ENCODE measurements around the gene ATXN1.

DNA sequence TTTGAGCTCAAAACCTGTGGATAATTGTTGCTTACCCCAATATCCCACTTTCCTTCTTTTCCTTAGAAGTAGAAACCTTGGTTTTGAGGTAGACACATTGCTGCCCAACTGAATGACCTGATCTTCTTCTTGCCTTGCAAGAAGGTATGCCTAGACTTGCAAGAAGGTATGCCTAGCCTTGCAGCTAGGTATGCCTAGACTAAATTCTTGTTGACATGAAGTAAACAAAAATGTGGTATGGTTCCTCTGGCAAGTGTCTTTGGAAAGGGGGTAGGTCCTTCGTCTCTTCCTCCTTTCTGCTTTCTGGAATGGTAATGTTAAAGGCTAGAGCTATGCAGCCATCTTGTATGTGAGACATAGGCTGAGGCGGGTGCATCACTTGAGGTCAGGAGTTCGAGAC is 393.7 kb downstream of the ATXN1 start:
- TF ChIP-seq, protein P1, sequence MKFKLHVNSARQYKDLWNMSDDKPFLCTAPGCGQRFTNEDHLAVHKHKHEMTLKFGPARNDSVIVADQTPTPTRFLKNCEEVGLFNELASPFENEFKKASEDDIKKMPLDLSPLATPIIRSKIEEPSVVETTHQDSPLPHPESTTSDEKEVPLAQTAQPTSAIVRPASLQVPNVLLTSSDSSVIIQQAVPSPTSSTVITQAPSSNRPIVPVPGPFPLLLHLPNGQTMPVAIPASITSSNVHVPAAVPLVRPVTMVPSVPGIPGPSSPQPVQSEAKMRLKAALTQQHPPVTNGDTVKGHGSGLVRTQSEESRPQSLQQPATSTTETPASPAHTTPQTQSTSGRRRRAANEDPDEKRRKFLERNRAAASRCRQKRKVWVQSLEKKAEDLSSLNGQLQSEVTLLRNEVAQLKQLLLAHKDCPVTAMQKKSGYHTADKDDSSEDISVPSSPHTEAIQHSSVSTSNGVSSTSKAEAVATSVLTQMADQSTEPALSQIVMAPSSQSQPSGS (IDR thresholded peaks at IDR 0.05; ENCODE audit: low read length): no peak
- TF ChIP-seq SP1 (IDR thresholded peaks at IDR 0.05; ENCODE audit: low read depth, low read length) (no peak), CREB1 (IDR thresholded peaks at IDR 0.05) (no peak), JUND (IDR thresholded peaks at IDR 0.05; ENCODE audit: low read length) (no peak), TAF1 (IDR thresholded peaks at IDR 0.05; ENCODE audit: low read depth, low read length) (no peak), SUZ12 (IDR thresholded peaks at IDR 0.05; ENCODE audit: low read length) (no peak), EP300 (IDR thresholded peaks at IDR 0.05; ENCODE audit: borderline replicate concordance in 1 of 2, low read depth in 2 of 2, low read length in 2 of 2) (no peak), ZNF274 (IDR thresholded peaks at IDR 0.05; ENCODE audit: borderline replicate concordance, extremely low read depth, low read length) (no peak)
